H1 (cell line): ENCODE data around the gene SAMD14. TPM values are rescaled to one million over a fixed set of nuclear protein-coding genes. Genes with fewer than 3 reads are reported as not detected.

Experiments used
- ATF2 ChIP-seq: IDR thresholded peaks from 2 replicates; pipeline ENCODE4 v1.6.1; 2012; ENCODE audit warnings: low read length, inconsistent platforms
- CREB1 ChIP-seq: IDR thresholded peaks from 2 replicates; pipeline ENCODE4 v1.6.1; 2012; ENCODE audit warnings: inconsistent platforms
- EZH2 ChIP-seq: fragments of 200-600 bp; sonication (generic); IDR thresholded peaks from 2 replicates; pipeline ENCODE4 v1.7.1; 2012; ENCODE audit warnings: low read depth, mild to moderate bottlenecking, moderate library complexity, low read length, inconsistent platforms; ENCODE audit not compliant: severe bottlenecking
- JUND ChIP-seq: IDR thresholded peaks from 2 replicates; pipeline ENCODE4 v1.6.1; 2011; ENCODE audit warnings: mild to moderate bottlenecking, improper control_type of control experiment, low read length
- POLR2AphosphoS5 ChIP-seq: IDR thresholded peaks from 2 replicates; pipeline ENCODE4 v1.6.1; 2011; ENCODE audit warnings: low read depth, low read length
- SIX5 ChIP-seq: IDR thresholded peaks from 2 replicates; pipeline ENCODE4 v1.6.1; 2011; ENCODE audit warnings: mild to moderate bottlenecking, low read depth, low read length
- TAF1 ChIP-seq: IDR thresholded peaks from 2 replicates; pipeline ENCODE4 v1.6.1; 2011; ENCODE audit warnings: mild to moderate bottlenecking, low read depth, low read length
- polyA plus RNA-seq, 7 experiments: library from polyadenylated mRNA; depleted of rRNA in 3 of 7; stranded (reverse) in 5 of 7; unstranded in 2 of 7; fragments of >200 nt in 5 of 7; fragments of 200-250 nt in 2 of 7; gene quantifications; 1 replicate in 5 of 7; 2 replicates in 1 of 7; 4 replicates in 1 of 7; pipeline versions ENCODE4 v1.2.1 to v1.2.3, GENCODE V29; 2011 to 2013; ENCODE audit warnings: missing spikeins in 2 of 7, mixed read lengths in 2 of 7
- total RNA-seq: library from RNA; stranded (reverse); fragmentation: NEBNext Ultra II Directional; extraction: Animal tissue kit (Norgen Biotek cat#: 25700); gene quantifications from 2 replicates; pipeline ENCODE4 v1.2.1, GENCODE V29; 2021

SAMD14 gene
- total and polyA plus RNA-seq, 2 of the 8 experiments (the other 6 are each of a cell fraction or from before 2014, with no cell fraction given) = 5.7 to 5.8 TPM

- TF ChIP-seq SIX5 (no peak), CREB1 (no peak), POLR2AphosphoS5 (no peak), JUND (no peak), TAF1 (no peak), EZH2 (no peak), ATF2 (no peak)
Measured at GRCh38 chr17:50146927-50147665, 17.1 kb upstream of the SAMD14 start (continued).
